ENCODE data around the gene ATG4B.

ATG4B gene

GRCh38 chr2:241690202-241690717 is 52.8 kb downstream of the ATG4B start:
- DNase-seq (ENCODE audit: low read depth, low spot score), result no peak

- no peak for DNase-seq (ENCODE audit: low read depth, low spot score)
These were observed 55.0 kb downstream of the ATG4B start for GRCh38 chr2:241692448-241692847.

GRCh38 chr2:241695651-241696050 is 58.2 kb downstream of the ATG4B start:
- DNase-seq (ENCODE audit: low read depth, low spot score), result no peak

GRCh38 chr2:241701149-241701398 is 63.6 kb downstream of the ATG4B start:
- no peak for DNase-seq (ENCODE audit: low read depth, low spot score)

GRCh38 chr2:241701399-241702154 is 64.1 kb downstream of the ATG4B start, which contains the start of gene ING5:
TSS of gene ING5 (plus strand) at chr2:241702039. CDS start at chr2:241702066, 27 bp downstream.
- peak; percentile 92 for DNase-seq (ENCODE audit: low read depth, low spot score)

- DNase-seq (ENCODE audit: low read depth, low spot score), result peak; percentile 82
These were observed 64.9 kb downstream of the ATG4B start for GRCh38 chr2:241702155-241703031.

- DNase-seq (ENCODE audit: low read depth, low spot score), result no peak
These were observed 65.6 kb downstream of the ATG4B start for GRCh38 chr2:241703032-241703604.

- no peak for DNase-seq (ENCODE audit: low read depth, low spot score)
These were observed 69.0 kb downstream of the ATG4B start for GRCh38 chr2:241706537-241706936.

GRCh38 chr2:241708879-241709278 is 71.4 kb downstream of the ATG4B start:
- DNase-seq (ENCODE audit: low read depth, low spot score), result no peak

GRCh38 chr2:241719093-241719492 is 81.6 kb downstream of the ATG4B start:
- DNase-seq (ENCODE audit: low read depth, low spot score), result no peak

GRCh38 chr2:241720099-241720498 is 82.6 kb downstream of the ATG4B start:
- no peak for DNase-seq (ENCODE audit: low read depth, low spot score)

GRCh38 chr2:241720560-241720959 is 83.1 kb downstream of the ATG4B start:
- DNase-seq (ENCODE audit: low read depth, low spot score), result no peak

GRCh38 chr2:241721852-241722251 is 84.4 kb downstream of the ATG4B start:
- DNase-seq (ENCODE audit: low read depth, low spot score), result no peak

- no peak for DNase-seq (ENCODE audit: low read depth, low spot score)
These were observed 85.5 kb downstream of the ATG4B start for GRCh38 chr2:241722896-241723454.

Data from activated naive CD8-positive, alpha-beta T cell treated with anti-CD3 and anti-CD28 coated beads, Interleukin-2, amount 50 U/mL, for 16 hours (primary cell).